ENCODE results near the gene DDR1. TPM values are rescaled to one million over a fixed set of nuclear protein-coding genes. Genes with fewer than 3 reads are reported as not detected.

Gene DDR1
- total and polyA plus RNA-seq, 8 donors: 77.9 to 148 (median 90.0) TPM

DNA sequence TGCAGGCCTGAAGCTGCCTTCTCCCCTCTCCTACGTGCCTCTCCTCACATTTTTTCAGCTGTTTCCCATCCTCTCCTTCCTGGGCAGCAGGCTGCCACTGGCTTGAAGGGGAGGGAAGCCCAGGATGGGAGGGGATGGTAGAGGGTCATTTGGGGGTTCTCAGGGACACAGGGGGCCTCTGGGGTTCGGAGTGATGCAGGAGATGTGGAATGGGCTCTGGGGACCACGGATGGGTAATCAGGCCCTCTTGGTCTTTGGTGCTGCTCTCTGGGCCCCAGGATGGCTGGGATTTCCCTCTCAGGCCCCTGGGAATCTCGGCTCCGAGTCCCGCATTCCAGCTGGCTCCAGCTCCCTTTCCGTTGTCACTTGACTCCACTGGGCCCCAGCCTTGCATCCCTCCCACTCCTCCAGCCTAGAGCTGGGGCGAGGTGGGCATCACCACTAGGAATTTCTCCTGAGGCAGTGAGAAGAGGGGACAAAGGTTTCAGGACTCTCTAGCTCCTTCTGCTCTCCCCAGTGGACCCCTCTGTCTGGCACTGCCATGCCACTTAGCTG lies 2.0 kb upstream of the DDR1 start:
- Histone ChIP-seq H3K36me3 (no peaks in the 10 kb centered on the region), H3K27ac (peak overlapping the region; percentile 63 to 77), H3K9me3 (no peaks in the 10 kb centered on the region), H3K4me3 (peak overlapping the region in 1 of 2 donors; percentile 60), H3K4me1 (peaks cover 36 to 43% of the 10 kb centered on the region in 2 donors), H3K27me3 (peaks cover 0 to 50% of the 10 kb centered on the region in 2 donors)
- DNase-seq (no peak), ATAC-seq (no peak)
- intact Hi-C loops (cut with DNase I): no loop called here
- TF ChIP-seq, protein P1, sequence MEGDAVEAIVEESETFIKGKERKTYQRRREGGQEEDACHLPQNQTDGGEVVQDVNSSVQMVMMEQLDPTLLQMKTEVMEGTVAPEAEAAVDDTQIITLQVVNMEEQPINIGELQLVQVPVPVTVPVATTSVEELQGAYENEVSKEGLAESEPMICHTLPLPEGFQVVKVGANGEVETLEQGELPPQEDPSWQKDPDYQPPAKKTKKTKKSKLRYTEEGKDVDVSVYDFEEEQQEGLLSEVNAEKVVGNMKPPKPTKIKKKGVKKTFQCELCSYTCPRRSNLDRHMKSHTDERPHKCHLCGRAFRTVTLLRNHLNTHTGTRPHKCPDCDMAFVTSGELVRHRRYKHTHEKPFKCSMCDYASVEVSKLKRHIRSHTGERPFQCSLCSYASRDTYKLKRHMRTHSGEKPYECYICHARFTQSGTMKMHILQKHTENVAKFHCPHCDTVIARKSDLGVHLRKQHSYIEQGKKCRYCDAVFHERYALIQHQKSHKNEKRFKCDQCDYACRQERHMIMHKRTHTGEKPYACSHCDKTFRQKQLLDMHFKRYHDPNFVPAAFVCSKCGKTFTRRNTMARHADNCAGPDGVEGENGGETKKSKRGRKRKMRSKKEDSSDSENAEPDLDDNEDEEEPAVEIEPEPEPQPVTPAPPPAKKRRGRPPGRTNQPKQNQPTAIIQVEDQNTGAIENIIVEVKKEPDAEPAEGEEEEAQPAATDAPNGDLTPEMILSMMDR (IDR thresholded peaks at IDR 0.05): no peak

DNA sequence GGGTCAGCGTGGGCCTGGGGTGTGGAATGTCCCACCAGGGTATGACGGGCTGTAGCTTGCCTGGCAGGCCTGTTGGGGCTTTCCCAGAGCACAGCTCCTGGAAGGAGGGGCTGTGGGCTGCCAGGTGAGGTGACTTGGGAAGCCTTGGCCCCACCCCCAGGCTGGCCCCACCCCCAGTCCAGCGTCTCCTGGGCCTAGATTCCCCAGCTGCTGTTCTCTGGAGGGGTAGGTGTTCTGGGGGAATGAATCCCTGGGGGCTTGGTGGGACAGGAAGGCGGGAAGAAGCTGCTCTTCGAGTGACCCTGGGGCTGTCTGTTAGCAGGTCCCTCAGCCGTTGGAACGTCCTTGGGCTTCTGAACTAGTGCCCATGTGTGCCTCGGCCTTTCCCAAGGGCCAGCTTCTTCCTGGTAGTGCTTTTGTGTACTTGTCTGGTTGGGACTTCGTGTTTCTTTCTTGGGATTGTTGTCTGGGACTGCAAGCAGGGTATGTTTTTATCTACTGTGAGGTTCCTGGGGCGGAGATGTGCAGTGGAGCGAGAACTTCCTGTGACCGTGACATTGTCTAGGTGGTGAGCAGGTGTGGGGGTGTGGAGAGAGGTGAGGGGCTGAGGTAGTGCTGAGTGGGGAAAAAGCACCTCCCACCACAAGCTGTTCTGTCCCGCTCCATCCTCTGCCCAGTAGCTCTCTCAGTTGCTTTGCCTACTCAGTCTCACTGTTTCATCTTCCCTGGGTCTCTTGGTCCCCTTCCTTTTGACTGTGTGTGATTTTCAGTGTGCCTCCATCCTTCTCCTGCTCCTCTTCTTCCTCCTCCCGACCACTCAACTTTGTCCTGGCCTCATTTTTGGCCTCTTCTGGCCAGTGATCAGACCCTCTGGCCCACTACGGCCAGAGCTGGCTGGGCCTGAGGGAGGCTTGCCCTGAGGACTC lies 1.3 kb upstream of the DDR1 start:
- H3K9me3 ChIP-seq: no peaks in the 10 kb centered on the region
- H3K36me3 ChIP-seq: no peaks in the 10 kb centered on the region
- H3K4me3 ChIP-seq: peak overlapping the region; percentile 60
- peak overlapping the region; percentile 63 to 77 for H3K27ac ChIP-seq
- intact Hi-C loops (cut with DNase I): no loop called here
- TF ChIP-seq, protein P1 (IDR thresholded peaks at IDR 0.05): no peak
- peak in 3 of 4 donors; percentile 71 to 86 (median 77) for DNase-seq
- peak; percentile 66 for ATAC-seq
- H3K27me3 ChIP-seq: peaks cover 0 to 50% of the 10 kb centered on the region in 2 donors
- peaks cover 29 to 36% of the 10 kb centered on the region in 2 donors for H3K4me1 ChIP-seq

DNA sequence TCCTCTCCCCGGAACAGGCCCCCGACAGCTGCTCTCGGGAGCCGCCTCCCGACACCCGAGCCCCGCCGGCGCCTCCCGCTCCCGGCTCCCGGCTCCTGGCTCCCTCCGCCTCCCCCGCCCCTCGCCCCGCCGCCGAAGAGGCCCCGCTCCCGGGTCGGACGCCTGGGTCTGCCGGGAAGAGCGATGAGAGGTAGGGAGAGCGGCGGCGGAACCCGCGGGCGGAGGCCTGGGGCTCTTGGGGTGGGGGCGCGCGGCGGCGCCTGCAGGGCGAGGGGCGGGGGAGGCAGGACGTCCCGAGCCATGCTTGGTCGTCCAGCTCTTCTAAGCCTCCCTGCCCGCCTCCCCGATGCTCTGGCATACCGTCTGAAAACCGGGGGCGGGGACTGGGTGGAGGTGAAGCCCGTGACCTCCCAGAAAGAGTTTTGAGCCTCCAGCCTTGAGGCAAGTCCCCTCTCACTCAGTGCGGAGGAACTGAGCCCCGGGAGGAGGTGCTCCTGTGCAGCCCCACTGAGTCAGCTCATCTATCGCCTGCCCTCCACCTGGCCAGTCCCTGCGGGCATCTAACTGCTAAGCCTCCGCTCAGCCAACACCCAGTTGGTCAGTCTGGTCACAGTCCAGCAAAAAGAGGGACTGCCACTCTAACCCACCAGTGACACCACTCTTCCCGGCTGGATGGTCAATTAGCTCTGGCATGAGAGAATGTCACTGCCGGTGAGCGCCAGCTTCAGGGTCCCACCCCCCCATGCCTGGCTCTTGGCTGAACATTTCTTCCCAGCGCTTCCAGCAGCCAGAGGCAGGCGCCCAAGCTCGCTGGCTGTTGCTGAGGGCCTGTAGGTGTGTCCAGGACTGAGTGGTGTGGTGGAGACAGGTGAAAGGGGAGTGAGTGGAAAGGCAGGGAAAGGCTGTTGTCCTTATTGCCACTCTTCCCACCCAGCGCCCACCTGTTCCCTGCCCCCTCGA lies 482 bp downstream of the DDR1 start:
- H3K27me3 ChIP-seq: peaks cover 0 to 50% of the 10 kb centered on the region in 2 donors
- intact Hi-C loops (cut with DNase I): no loop called here
- ATAC-seq (peak; percentile 26), DNase-seq (peak in 1 of 4 donors; percentile 47)
- H3K9me3 ChIP-seq: no peaks in the 10 kb centered on the region
- H3K36me3 ChIP-seq: peaks cover 0 to 9% of the 10 kb centered on the region in 2 donors
- peaks cover 29 to 36% of the 10 kb centered on the region in 2 donors for H3K4me1 ChIP-seq
- peak overlapping the region; percentile 60 for H3K4me3 ChIP-seq
- peak overlapping the region; percentile 71 to 75 for H3K27ac ChIP-seq
- TF ChIP-seq, protein P1 (IDR thresholded peaks at IDR 0.05): no peak

DNA sequence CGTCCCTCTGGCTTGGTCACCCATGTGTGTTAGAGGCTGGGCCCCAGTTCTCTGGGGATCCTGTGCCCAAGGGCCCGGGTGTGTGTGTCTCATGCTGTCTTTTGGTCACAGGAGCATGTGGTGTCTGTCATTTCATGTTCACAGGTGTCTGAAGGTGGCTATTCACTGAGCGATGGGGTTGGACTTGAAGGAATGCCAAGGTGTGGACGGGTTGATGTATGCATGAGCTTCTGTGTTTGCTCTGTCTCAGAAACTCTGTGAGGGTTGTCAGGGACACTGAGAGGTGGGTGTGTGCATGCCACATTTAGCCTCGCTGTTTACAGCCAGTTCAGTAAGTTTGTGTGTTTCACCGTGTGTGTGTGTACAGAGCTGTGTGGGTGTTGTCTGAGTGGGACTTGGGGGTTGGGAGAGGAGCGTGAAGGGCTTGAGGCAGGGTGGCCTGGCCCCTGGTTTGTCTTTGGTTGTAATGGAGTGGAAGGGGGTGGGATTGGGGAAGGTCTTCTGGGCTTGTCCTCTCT lies 1.2 kb downstream of the DDR1 start:
- H3K9me3 ChIP-seq: no peaks in the 10 kb centered on the region
- TF ChIP-seq, protein P1 (IDR thresholded peaks at IDR 0.05): no peak
- DNase-seq (peak in 1 of 4 donors; percentile 58), ATAC-seq (peak; percentile 63)
- H3K4me3 ChIP-seq: peak overlapping the region; percentile 60
- H3K27me3 ChIP-seq: peaks cover 0 to 50% of the 10 kb centered on the region in 2 donors
- peaks cover 0 to 16% of the 10 kb centered on the region in 2 donors for H3K36me3 ChIP-seq
- H3K4me1 ChIP-seq: peaks cover 29 to 36% of the 10 kb centered on the region in 2 donors
- H3K27ac ChIP-seq: peak overlapping the region; percentile 71 to 75
- intact Hi-C loops (cut with DNase I): no loop called here

Data from left lung (tissue), 10 donors.